Endothelial cell of umbilical vein (primary cell): ENCODE data around the gene PCDHB13. TPM values are rescaled to one million over a fixed set of nuclear protein-coding genes. Genes with fewer than 3 reads are reported as not detected.

ENCODE experiments used
- BruUV-seq: library from RNA; stranded (reverse); fragments of 400-500 nt; replicated peaks from 2 replicates; lab custom pipeline; 2021; lab: Mats Ljungman, UMichigan
- CTCF ChIA-PET: fragments of 300-600, 350-600 bp; sonication (Branson Sonifier 250); formaldehyde crosslinking; loops from one replicate; lab custom pipeline; 2021; ENCODE audit warnings: antibody characterized with exemption, inconsistent platforms; lab: Charles Lee
- POLR2A ChIA-PET: fragments of 300-600, 350-600 bp; sonication (Branson Sonifier 250); formaldehyde crosslinking; loops from one replicate; lab custom pipeline; 2021; ENCODE audit warnings: antibody characterized with exemption, inconsistent platforms; lab: Charles Lee
- DNase-seq: peaks from one replicate; pipeline ENCODE4 v3.0.0-alpha.2; 2011; ENCODE audit warnings: low read depth, low spot score
- FAIRE-seq: peaks from 2 replicates; lab custom pipeline; 2011; peaks lifted over from hg19 to GRCh38; lab: Jason Lieb, UNC
- H2AFZ ChIP-seq: 2 replicates; pipeline ENCODE4 v1.6.0; 2012; ENCODE audit warnings: low read depth, low read length, control low read depth, inconsistent platforms
- H3K27ac ChIP-seq: 2 replicates; pipeline ENCODE4 v1.5.1; 2011; ENCODE audit warnings: low read depth, mild to moderate bottlenecking, control low read depth, low read length, moderate library complexity; ENCODE audit not compliant: insufficient read depth
- H3K27me3 ChIP-seq, 2 experiments: 2 replicates each; pipeline versions ENCODE4 v1.6.0 to v1.6.1; 2011; ENCODE audit warnings: low read length in 2 of 2, mixed read lengths in 1 of 2; ENCODE audit not compliant: control insufficient read depth in 2 of 2, insufficient read depth in 2 of 2
- H3K36me3 ChIP-seq, 2 experiments: 2 replicates in 1 of 2; 3 replicates in 1 of 2; pipeline ENCODE4 v1.5.1; 2011; ENCODE audit warnings: low read length in 2 of 2, mild to moderate bottlenecking in 1 of 2, moderate library complexity in 1 of 2; ENCODE audit not compliant: control insufficient read depth in 2 of 2, insufficient read depth in 2 of 2; ENCODE audit errors: extremely low read depth in 1 of 2
- H3K4me1 ChIP-seq: 3 replicates; pipeline ENCODE4 v1.5.1; 2011; ENCODE audit warnings: mild to moderate bottlenecking, low read length; ENCODE audit not compliant: control insufficient read depth, insufficient read depth; ENCODE audit errors: extremely low read depth
- H3K4me2 ChIP-seq: 2 replicates; pipeline ENCODE4 v1.6.1; 2011; ENCODE audit warnings: low read length, control low read depth, mixed read lengths; ENCODE audit not compliant: insufficient read depth
- H3K4me3 ChIP-seq, 3 experiments: fragments of 200-600 bp in 1 of 3; sonication (generic), shearing (Covaris generic) in 1 of 3; replicated peaks in 1 of 3; 2 replicates each; pipeline ENCODE4 v1.5.1; 2011 to 2016; ENCODE audit warnings: control low read depth in 3 of 3, low read length in 3 of 3, mild to moderate bottlenecking in 2 of 3, inconsistent platforms in 1 of 3, low read depth in 1 of 3, moderate library complexity in 1 of 3; ENCODE audit not compliant: insufficient read depth in 1 of 3
- H3K79me2 ChIP-seq: 2 replicates; pipeline ENCODE4 v1.6.0; 2012; ENCODE audit warnings: low read length, inconsistent platforms; ENCODE audit not compliant: control insufficient read depth, insufficient read depth
- H3K9ac ChIP-seq: replicated peaks from 2 replicates; pipeline ENCODE3; 2011; ENCODE audit warnings: low read length, control low read depth; ENCODE audit not compliant: insufficient read depth; ENCODE audit errors: extremely low read depth
- H3K9me1 ChIP-seq: replicated peaks from 3 replicates; pipeline ENCODE4 v1.6.0; 2011; ENCODE audit warnings: mild to moderate bottlenecking, low read length; ENCODE audit not compliant: control insufficient read depth, insufficient read depth; ENCODE audit errors: extremely low read depth
- H3K9me3 ChIP-seq: replicated peaks from 2 replicates; pipeline ENCODE4 v1.5.1; 2012; ENCODE audit warnings: low read length, inconsistent platforms; ENCODE audit not compliant: control insufficient read depth, insufficient read depth
- H4K20me1 ChIP-seq: replicated peaks from 2 replicates; pipeline ENCODE3; 2011; ENCODE audit warnings: mild to moderate bottlenecking, low read length; ENCODE audit not compliant: control insufficient read depth, insufficient read depth; ENCODE audit errors: extremely low read depth
- CTCF ChIP-seq, 2 donors: IDR thresholded peaks; 1 replicate in 1 of 2; 2 replicates in 1 of 2; pipeline ENCODE4 v1.5.1; 2011; ENCODE audit warnings: low read length in 2 of 2, mild to moderate bottlenecking in 2 of 2, moderate library complexity in 2 of 2, control low read depth in 1 of 2, inconsistent platforms in 1 of 2, low read depth in 1 of 2; ENCODE audit not compliant: insufficient read depth in 1 of 2; ENCODE audit errors: extremely low read depth in 1 of 2
- EZH2 ChIP-seq: IDR thresholded peaks from 2 replicates; pipeline ENCODE4 v1.6.1; 2012; ENCODE audit warnings: borderline replicate concordance, low read depth, mild to moderate bottlenecking, moderate library complexity, low read length, inconsistent platforms; ENCODE audit not compliant: severe bottlenecking
- FOS ChIP-seq: IDR thresholded peaks from 2 replicates; pipeline ENCODE4 v1.6.1; 2011; ENCODE audit warnings: mild to moderate bottlenecking, low read length, moderate library complexity, borderline replicate concordance; ENCODE audit not compliant: insufficient read depth
- GATA2 ChIP-seq: IDR thresholded peaks from 2 replicates; pipeline ENCODE4 v1.7.0; 2011; ENCODE audit warnings: low read depth, mild to moderate bottlenecking, moderate library complexity, mixed read lengths, low read length; ENCODE audit not compliant: insufficient read length, insufficient read depth
- MAX ChIP-seq: IDR thresholded peaks from 2 replicates; pipeline ENCODE4 v1.6.1; 2011; ENCODE audit not compliant: insufficient read depth, insufficient read length
- MYC ChIP-seq: IDR thresholded peaks from one replicate; pipeline ENCODE4 v1.6.1; 2011; ENCODE audit warnings: mild to moderate bottlenecking, low read depth, low read length
- POLR2A ChIP-seq: IDR thresholded peaks from 2 replicates; pipeline ENCODE4 v1.6.1; 2012; ENCODE audit warnings: low read depth, mild to moderate bottlenecking, control low read depth, low read length
- POLR2AphosphoS5 ChIP-seq: IDR thresholded peaks from 2 replicates; pipeline ENCODE4 v1.6.1; 2012; ENCODE audit warnings: low read depth, mild to moderate bottlenecking, control low read depth, low read length, moderate library complexity; ENCODE audit not compliant: insufficient read depth
- dilution Hi-C: fragments of 300-500 bp; cut with MboI; formaldehyde crosslinking; loops from one replicate; pipeline ENCODE4 v1.15.0; 2019; ENCODE audit warnings: low sequenced_read_pairs; ENCODE audit not compliant: extremely low pct_ligation_motif_present
- intact Hi-C: fragments of 100-400 bp; cut with micrococcal nuclease; formaldehyde crosslinking; loops from one replicate; pipeline ENCODE4 v1.10.0; 2022
- polyA plus RNA-seq, 4 experiments: library from polyadenylated mRNA; depleted of rRNA in 3 of 4; stranded (reverse) in 3 of 4; unstranded in 1 of 4; fragments of >200 nt; gene quantifications; 2 replicates each; pipeline versions ENCODE4 v1.2.1 to v1.2.3, GENCODE V29; 2011 to 2012; ENCODE audit warnings: missing spikeins in 1 of 4
- total RNA-seq: library from RNA; stranded (reverse); gene quantifications from 2 replicates; pipeline ENCODE4 v1.2.3, GENCODE V29; 2021

Gene PCDHB13
- total and polyA plus RNA-seq, 2 donors (not counting 3 experiments of a cell fraction or from before 2014, with no cell fraction given) = 0.57 to 0.77 TPM

GRCh38 chr5:141196363-141196762 is 17.4 kb upstream of the PCDHB13 start:
- no TSS peak for BruUV-seq
- Histone ChIP-seq H4K20me1 (no peaks in the 10 kb centered on the region), H3K36me3 (no peaks in the 10 kb centered on the region), H3K9me1 (no peaks in the 10 kb centered on the region), H3K9ac (no peak overlapping the region), H3K27ac (no peak overlapping the region), H2AFZ (no peak overlapping the region), H3K79me2 (no peaks in the 10 kb centered on the region), H3K4me1 (no peaks in the 10 kb centered on the region), H3K9me3 (no peaks in the 10 kb centered on the region), H3K4me2 (no peak overlapping the region), H3K27me3 (no peaks in the 10 kb centered on the region), H3K4me3 (no peak overlapping the region)
- intact Hi-C loops = no loop called here
- dilution Hi-C loops = no loop called here
- ChIA-PET POLR2A (no interaction called here), CTCF (interaction anchor here (2.2 kb wide), 1 partner anchor 368 kb away, joined by 7 read pairs; no protein-coding TSS in a partner anchor)
- no peak for DNase-seq
- TF ChIP-seq POLR2AphosphoS5 (no peak), MAX (no peak), EZH2 (no peak), POLR2A (no peak), FOS (no peak), GATA2 (no peak), MYC (no peak), CTCF (IDR thresholded peaks at IDR 0.05; ENCODE audit: extremely low read depth in 1 of 2, insufficient read depth in 1 of 2, low read depth in 1 of 2, low read length in 2 of 2) (no peak)
- FAIRE-seq = peak; percentile 18
